ENCODE measurements around the gene DUSP11. TPM values are rescaled to one million over a fixed set of nuclear protein-coding genes. Genes with fewer than 3 reads are reported as not detected.

Gene DUSP11
- polyA plus RNA-seq, 1 of the 3 experiments (the other 2 are of a cell fraction) = 14.4 TPM

GRCh38 chr2:73779467-73780236 is at the start of gene DUSP11 (continued):
- TF ChIP-seq CHD2 (IDR thresholded peaks at IDR 0.05; ENCODE audit: low read length, partially characterized antibody) = peak; percentile 45

DNA sequence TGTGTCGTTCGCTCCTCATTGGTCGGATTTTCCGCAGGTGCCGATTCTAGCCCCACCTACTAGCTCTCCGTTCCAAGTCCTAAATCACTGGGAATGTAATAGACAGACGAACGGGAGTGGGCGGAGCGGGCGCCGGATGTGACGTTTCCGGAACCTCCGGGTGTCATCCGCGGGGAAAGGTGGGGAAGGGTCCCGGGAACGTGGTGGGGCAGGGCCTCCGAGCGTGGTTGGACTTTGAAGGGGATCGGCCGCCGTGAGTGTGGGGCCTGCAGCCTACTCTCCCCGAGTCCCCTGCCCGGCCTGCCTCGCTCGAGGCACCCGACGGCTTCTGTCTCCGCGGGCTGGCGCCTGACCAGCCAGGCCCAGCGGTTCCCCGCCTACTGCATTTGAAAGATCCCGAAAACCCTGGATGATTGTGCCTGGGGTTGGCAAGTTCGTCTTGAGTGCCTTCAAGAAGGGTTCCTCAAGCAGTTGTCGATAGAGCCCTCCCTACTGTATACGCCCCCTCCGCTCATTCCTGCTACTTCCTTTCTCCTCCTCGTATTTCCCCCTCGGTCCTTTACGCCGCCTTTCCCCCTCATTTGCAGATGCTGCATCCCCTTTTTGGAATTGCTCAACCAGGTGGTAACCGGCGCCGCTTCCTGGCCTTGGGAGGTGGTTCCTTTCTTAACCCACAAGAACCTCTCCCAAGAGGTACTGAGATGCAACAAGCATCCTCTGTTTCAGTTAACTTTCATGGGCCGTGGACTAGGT is 49.1 kb upstream of the DUSP11 start, which contains the start of gene STAMBP:
TSS of gene STAMBP (plus strand) at position 144 of the 753 bp plus-strand sequence. CDS start 1,896 bp downstream, outside the sequence.
- Histone ChIP-seq H3K79me2 (ENCODE audit: insufficient read depth) (peaks cover 39% of the 10 kb centered on the region), H2AFZ (ENCODE audit: low read depth) (peak within 1 kb of the TSS; percentile 98), H3K9me3 (no peaks in the 10 kb centered on the region), H3K36me3 (replicated peaks in 1 of 2; ENCODE audit: control insufficient read depth in 1 of 2, insufficient read depth in 2 of 2, low read length in 1 of 2) (peaks cover 17 to 26% of the 10 kb centered on the region in 2 experiments), H3K4me1 (ENCODE audit: control insufficient read depth in 1 of 2, insufficient read depth in 2 of 2, low read depth in 1 of 2, low read length in 1 of 2) (peaks cover 14 to 19% of the 10 kb centered on the region in 2 experiments; a peak in 3 of 4 replicates), H3K9me2 (no peaks in the 10 kb centered on the region), H3K27me3 (ENCODE audit: insufficient read depth) (no peaks in the 10 kb centered on the region), H4K20me1 (ENCODE audit: insufficient read depth) (no peaks in the 10 kb centered on the region), H3K4me3 (ENCODE audit: low read depth in 2 of 2, low read length in 1 of 2) (peak within 1 kb of the TSS; percentile 86 to 96), H3K9ac (peak within 1 kb of the TSS; percentile 77), H3K27ac (ENCODE audit: low read depth in 2 of 2, low read length in 1 of 2) (peak within 1 kb of the TSS; percentile 87 to 88), H3F3A (replicated peaks; ENCODE audit: insufficient read depth) (peaks cover 25% of the 10 kb centered on the region), H3K4me2 (peak within 1 kb of the TSS; percentile 92)
- DNase-seq = peak; percentile 94
- CTCF ChIA-PET = interaction anchor here (0.7 to 9.4 kb wide), 6 partner anchors 266 to 506 kb away, joined by 3 to 155 read pairs (median 6); partner anchors contain the start of gene BOLA3
- POLR2A ChIA-PET = interaction anchor here (0.8 to 1.3 kb wide), 9 partner anchors 92 to 506 kb away, joined by 3 to 9 read pairs (median 4); partner anchors contain the start of genes BOLA3, MOB1A, MTHFD2 and TPRKB
- under 1% methylated on average over 38 of the region's 48 CpGs for WGBS (ENCODE audit: low lambda C conversion rate)
- no peak for TF ChIP-seq FOSL2 (IDR thresholded peaks at IDR 0.05; ENCODE audit: borderline replicate concordance, low read depth)
- TF ChIP-seq, protein P1, sequence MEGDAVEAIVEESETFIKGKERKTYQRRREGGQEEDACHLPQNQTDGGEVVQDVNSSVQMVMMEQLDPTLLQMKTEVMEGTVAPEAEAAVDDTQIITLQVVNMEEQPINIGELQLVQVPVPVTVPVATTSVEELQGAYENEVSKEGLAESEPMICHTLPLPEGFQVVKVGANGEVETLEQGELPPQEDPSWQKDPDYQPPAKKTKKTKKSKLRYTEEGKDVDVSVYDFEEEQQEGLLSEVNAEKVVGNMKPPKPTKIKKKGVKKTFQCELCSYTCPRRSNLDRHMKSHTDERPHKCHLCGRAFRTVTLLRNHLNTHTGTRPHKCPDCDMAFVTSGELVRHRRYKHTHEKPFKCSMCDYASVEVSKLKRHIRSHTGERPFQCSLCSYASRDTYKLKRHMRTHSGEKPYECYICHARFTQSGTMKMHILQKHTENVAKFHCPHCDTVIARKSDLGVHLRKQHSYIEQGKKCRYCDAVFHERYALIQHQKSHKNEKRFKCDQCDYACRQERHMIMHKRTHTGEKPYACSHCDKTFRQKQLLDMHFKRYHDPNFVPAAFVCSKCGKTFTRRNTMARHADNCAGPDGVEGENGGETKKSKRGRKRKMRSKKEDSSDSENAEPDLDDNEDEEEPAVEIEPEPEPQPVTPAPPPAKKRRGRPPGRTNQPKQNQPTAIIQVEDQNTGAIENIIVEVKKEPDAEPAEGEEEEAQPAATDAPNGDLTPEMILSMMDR (IDR thresholded peaks at IDR 0.05) = no peak
- no peak for TF ChIP-seq ZBTB33 (IDR thresholded peaks at IDR 0.05; ENCODE audit: borderline replicate concordance, low read depth)
- peak; percentile 40; the same call in 1 of the 2 replicates for TF ChIP-seq NFIC (IDR thresholded peaks at IDR 0.05; ENCODE audit: borderline replicate concordance)
- TF ChIP-seq NRF1 (IDR thresholded peaks at IDR 0.05; ENCODE audit: low read depth, low read length) = no peak
- no peak for TF ChIP-seq CHD2 (IDR thresholded peaks at IDR 0.05; ENCODE audit: low read length, partially characterized antibody)
- TF ChIP-seq, protein P2, sequence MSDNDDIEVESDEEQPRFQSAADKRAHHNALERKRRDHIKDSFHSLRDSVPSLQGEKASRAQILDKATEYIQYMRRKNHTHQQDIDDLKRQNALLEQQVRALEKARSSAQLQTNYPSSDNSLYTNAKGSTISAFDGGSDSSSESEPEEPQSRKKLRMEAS (IDR thresholded peaks at IDR 0.05; ENCODE audit: low read depth) = peak; percentile 66
- 0 out of 2 replicates have a peak, but pooled peaks have one; percentile 37 for TF ChIP-seq IRF3 (IDR thresholded peaks at IDR 0.05; ENCODE audit: low read depth, low read length)
- TF ChIP-seq SIN3A (IDR thresholded peaks at IDR 0.05; ENCODE audit: borderline replicate concordance, low read depth, low read length) = no peak
- peak; percentile 73; the same call in 1 of the 2 replicates for TF ChIP-seq POLR2AphosphoS5 (IDR thresholded peaks at IDR 0.05; ENCODE audit: low read depth, low read length)
- TF ChIP-seq JUND (IDR thresholded peaks at IDR 0.05) = no peak
- no peak for TF ChIP-seq TEAD4 (IDR thresholded peaks at IDR 0.05; ENCODE audit: borderline replicate concordance, insufficient read depth)
- TF ChIP-seq, protein P3, sequence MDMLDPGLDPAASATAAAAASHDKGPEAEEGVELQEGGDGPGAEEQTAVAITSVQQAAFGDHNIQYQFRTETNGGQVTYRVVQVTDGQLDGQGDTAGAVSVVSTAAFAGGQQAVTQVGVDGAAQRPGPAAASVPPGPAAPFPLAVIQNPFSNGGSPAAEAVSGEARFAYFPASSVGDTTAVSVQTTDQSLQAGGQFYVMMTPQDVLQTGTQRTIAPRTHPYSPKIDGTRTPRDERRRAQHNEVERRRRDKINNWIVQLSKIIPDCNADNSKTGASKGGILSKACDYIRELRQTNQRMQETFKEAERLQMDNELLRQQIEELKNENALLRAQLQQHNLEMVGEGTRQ (IDR thresholded peaks at IDR 0.05; ENCODE audit: borderline replicate concordance, low read depth, low read length) = no peak
- peak; percentile 87 for TF ChIP-seq GABPA (IDR thresholded peaks at IDR 0.05; ENCODE audit: low read depth)
- no peak for TF ChIP-seq RAD21 (IDR thresholded peaks at IDR 0.05; ENCODE audit: low read length)
- no peak for TF ChIP-seq REST (IDR thresholded peaks at IDR 0.05; ENCODE audit: low read depth, low read length)
- TF ChIP-seq FOXJ3 (CRISPR knock-in tag; IDR thresholded peaks at IDR 0.05) = 0 out of 2 replicates have a peak, but pooled peaks have one; percentile 46
